ENCODE data around the gene CUBN. TPM values are rescaled to one million over a fixed set of nuclear protein-coding genes. Genes with fewer than 3 reads are reported as not detected.

CUBN gene
- total RNA-seq, 1 donor from 2014 or later = 1.5 TPM

DNA sequence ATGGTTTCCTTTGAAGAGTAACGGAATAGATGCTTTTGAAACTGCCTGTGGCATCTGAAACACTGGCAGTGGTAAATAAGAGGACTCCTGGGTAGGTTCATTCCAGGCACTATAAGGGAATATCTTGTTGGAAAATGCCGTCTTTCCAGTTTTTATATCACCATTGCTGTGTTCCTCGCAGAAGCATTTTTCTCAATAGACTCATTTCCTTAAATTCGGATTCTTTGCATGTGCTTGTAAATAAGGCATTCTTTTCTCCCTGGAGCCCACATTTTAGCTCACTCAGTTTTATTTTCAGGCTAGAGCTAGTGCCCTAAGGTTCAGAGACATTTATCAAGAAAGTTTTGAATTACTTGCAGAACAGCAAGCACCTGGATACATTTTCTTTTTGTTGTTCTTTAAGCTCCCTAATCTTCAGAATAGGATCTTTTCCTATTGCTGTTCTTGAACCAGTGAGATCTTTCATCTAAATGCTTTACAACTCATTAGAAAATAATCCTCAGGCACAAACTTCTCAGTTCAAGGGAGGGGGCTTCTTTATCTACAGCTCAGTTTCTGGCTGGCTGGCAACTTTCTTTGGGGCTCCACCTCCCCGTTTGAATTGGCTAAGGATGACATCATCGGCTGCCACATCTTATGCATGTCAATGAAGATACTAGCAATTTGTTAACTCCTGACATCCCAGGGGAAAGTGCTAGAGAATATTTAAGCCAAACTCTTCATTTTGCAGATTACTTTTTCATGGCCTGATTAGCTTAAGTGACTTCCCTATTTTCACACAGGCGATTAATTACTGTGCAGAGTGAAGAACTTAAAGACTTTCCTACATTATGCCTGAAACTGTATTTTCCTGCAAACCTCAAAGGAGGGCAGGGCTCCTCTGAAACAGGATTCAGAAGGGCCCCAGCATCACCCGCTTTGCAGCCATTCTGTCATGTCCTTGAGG is 178.7 kb downstream of the CUBN start:
- no peaks in the 10 kb centered on the region for H3K9me3 Mint-ChIP-seq (ENCODE audit: low read depth)
- TF ChIP-seq, protein P1, sequence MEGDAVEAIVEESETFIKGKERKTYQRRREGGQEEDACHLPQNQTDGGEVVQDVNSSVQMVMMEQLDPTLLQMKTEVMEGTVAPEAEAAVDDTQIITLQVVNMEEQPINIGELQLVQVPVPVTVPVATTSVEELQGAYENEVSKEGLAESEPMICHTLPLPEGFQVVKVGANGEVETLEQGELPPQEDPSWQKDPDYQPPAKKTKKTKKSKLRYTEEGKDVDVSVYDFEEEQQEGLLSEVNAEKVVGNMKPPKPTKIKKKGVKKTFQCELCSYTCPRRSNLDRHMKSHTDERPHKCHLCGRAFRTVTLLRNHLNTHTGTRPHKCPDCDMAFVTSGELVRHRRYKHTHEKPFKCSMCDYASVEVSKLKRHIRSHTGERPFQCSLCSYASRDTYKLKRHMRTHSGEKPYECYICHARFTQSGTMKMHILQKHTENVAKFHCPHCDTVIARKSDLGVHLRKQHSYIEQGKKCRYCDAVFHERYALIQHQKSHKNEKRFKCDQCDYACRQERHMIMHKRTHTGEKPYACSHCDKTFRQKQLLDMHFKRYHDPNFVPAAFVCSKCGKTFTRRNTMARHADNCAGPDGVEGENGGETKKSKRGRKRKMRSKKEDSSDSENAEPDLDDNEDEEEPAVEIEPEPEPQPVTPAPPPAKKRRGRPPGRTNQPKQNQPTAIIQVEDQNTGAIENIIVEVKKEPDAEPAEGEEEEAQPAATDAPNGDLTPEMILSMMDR (IDR thresholded peaks at IDR 0.05; ENCODE audit: unreplicated experiment) = no peak
- no peak for DNase-seq (ENCODE audit: low spot score, unreplicated experiment)
- no peak overlapping the region for H3K27ac Mint-ChIP-seq
- H3K4me1 Mint-ChIP-seq (ENCODE audit: low read depth) = peaks cover 25% of the 10 kb centered on the region
- H3K27me3 Mint-ChIP-seq = no peaks in the 10 kb centered on the region
- no peak overlapping the region for H3K4me3 Mint-ChIP-seq (ENCODE audit: low read depth)
- H3K36me3 Mint-ChIP-seq (ENCODE audit: insufficient read depth) = no peaks in the 10 kb centered on the region

DNA sequence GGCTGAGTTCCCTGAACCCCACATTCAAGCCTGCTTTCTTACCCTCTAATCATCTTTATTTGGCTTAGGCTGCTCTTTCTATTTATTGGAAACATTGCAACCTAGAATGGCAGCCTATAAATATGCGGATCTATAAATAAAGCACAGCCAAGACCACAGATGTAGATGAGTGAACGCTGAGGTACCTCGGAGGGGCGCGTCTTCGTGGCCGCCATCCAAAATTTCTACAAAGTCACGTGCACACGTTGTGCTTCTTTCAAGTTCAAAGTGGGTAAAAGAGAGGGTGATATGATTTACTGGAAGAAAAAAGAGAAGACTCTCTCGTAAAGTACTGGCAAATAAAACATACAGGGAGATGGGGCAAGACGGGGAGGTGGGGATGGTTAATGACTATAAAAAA is 179.8 kb downstream of the CUBN start:
- H3K27me3 Mint-ChIP-seq = no peaks in the 10 kb centered on the region
- DNase-seq (ENCODE audit: low spot score, unreplicated experiment) = no peak
- H3K4me1 Mint-ChIP-seq (ENCODE audit: low read depth) = peaks cover 26% of the 10 kb centered on the region
- H3K27ac Mint-ChIP-seq = no peak overlapping the region
- TF ChIP-seq, protein P1 (IDR thresholded peaks at IDR 0.05; ENCODE audit: unreplicated experiment) = no peak
- no peaks in the 10 kb centered on the region for H3K36me3 Mint-ChIP-seq (ENCODE audit: insufficient read depth)
- H3K4me3 Mint-ChIP-seq (ENCODE audit: low read depth) = no peak overlapping the region
- no peaks in the 10 kb centered on the region for H3K9me3 Mint-ChIP-seq (ENCODE audit: low read depth)

DNA sequence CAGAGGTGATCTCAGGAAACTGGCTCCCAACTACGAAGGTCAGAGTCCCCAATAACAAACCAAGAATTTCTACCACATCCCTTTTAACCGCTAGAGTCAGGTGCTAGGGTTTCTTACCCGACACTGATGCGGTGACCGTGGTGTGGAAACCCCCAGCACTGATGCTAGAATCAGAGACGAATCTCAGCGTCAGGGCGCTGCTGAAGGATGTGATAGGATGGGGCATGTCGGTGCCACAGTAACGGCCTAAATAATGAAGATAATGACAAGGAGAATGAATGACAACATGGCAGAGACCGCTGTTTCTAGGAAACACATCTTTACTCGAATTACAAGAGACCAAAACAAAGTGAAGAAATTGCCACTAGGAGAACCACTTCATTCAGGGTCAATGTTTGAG is 181.2 kb downstream of the CUBN start:
- no peak for DNase-seq (ENCODE audit: low spot score, unreplicated experiment)
- no peaks in the 10 kb centered on the region for H3K27me3 Mint-ChIP-seq
- H3K9me3 Mint-ChIP-seq (ENCODE audit: low read depth) = no peaks in the 10 kb centered on the region
- TF ChIP-seq, protein P1 (IDR thresholded peaks at IDR 0.05; ENCODE audit: unreplicated experiment) = no peak
- peaks cover 26% of the 10 kb centered on the region for H3K4me1 Mint-ChIP-seq (ENCODE audit: low read depth)
- no peak overlapping the region for H3K27ac Mint-ChIP-seq
- no peaks in the 10 kb centered on the region for H3K36me3 Mint-ChIP-seq (ENCODE audit: insufficient read depth)
- no peak overlapping the region for H3K4me3 Mint-ChIP-seq (ENCODE audit: low read depth)

DNA sequence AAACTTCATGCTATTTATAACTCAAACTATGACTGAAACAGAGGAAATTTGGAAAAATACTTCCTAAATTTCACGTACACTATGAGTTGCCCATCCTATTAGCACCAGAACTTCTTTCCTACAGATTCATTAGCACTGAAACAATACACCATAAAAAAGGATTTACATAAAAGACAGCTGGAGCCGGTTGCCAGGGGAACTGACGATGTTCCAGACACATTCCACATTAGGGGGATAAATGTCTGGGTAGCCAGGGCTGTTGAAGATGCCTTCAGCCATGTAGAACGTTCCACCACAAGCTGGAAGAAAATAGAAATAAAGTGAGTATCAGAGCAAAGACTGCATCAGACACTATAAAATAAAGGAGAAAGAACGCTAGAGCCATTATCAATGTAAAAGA is 182.5 kb downstream of the CUBN start:
- Mint-ChIP-seq H3K27me3 (no peaks in the 10 kb centered on the region), H3K36me3 (ENCODE audit: insufficient read depth) (no peaks in the 10 kb centered on the region), H3K27ac (no peak overlapping the region), H3K9me3 (ENCODE audit: low read depth) (no peaks in the 10 kb centered on the region), H3K4me3 (ENCODE audit: low read depth) (no peak overlapping the region), H3K4me1 (ENCODE audit: low read depth) (peaks cover 20% of the 10 kb centered on the region)
- DNase-seq (ENCODE audit: low spot score, unreplicated experiment) = no peak
- TF ChIP-seq, protein P1 (IDR thresholded peaks at IDR 0.05; ENCODE audit: unreplicated experiment) = no peak

DNA sequence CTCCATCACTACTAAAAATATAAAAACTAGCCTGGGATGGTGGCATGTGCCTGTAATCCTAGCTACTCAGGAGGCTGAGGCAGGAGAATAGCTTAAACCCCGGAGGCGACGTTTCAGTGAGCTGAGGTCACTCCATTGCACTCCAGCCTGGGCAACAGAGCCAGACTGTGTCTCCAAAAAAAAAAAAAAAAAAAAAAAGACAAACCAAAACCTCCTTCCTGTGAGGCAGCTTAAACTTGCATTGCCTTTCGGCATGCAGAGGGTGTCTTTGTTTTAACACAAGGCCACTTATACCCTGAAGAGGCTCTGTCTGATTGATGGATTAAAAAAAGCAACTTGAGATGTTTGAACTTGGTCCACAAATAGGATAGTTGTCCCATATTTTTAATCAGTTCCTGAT is 184.0 kb downstream of the CUBN start:
- H3K4me1 Mint-ChIP-seq (ENCODE audit: low read depth) = peaks cover 9% of the 10 kb centered on the region
- H3K9me3 Mint-ChIP-seq (ENCODE audit: low read depth) = no peaks in the 10 kb centered on the region
- H3K4me3 Mint-ChIP-seq (ENCODE audit: low read depth) = no peak overlapping the region
- no peak for DNase-seq (ENCODE audit: low spot score, unreplicated experiment)
- no peaks in the 10 kb centered on the region for H3K27me3 Mint-ChIP-seq
- no peaks in the 10 kb centered on the region for H3K36me3 Mint-ChIP-seq (ENCODE audit: insufficient read depth)
- TF ChIP-seq, protein P1 (IDR thresholded peaks at IDR 0.05; ENCODE audit: unreplicated experiment) = no peak
- no peak overlapping the region for H3K27ac Mint-ChIP-seq
